CD14-positive monocyte (primary cell): ENCODE results near the gene CLEC11A. TPM values are rescaled to one million over a fixed set of nuclear protein-coding genes. Genes with fewer than 3 reads are reported as not detected.
A peak's percentile ranks its signal among the peaks of the same experiment; 100 is the strongest.
"Not testable (repeated sequence)": the region's sequence is repeated elsewhere in the genome, so short reads cannot be mapped to it uniquely, and the experiment has no call there.

Source experiments
- DNase-seq, 3 donors: peaks; one replicate each; pipeline ENCODE4 v3.0.0-alpha.2; 2011 to 2022
- H2AFZ ChIP-seq: 2 replicates; pipeline ENCODE4 v1.6.0; 2012; ENCODE audit warnings: mild to moderate bottlenecking, low read depth, low read length, inconsistent platforms; ENCODE audit not compliant: insufficient read depth, poor library complexity, severe bottlenecking
- H3K27ac ChIP-seq, 2 donors: 1 replicate in 1 of 2; 2 replicates in 1 of 2; pipeline ENCODE4 v1.5.1; 2012 to 2013; ENCODE audit warnings: low read length in 2 of 2, control low read depth in 1 of 2, inconsistent platforms in 1 of 2, low read depth in 1 of 2, mild to moderate bottlenecking in 1 of 2
- H3K27me3 ChIP-seq, 2 donors: one replicate each; pipeline versions ENCODE4 v1.6.0 to v1.6.1; 2011 to 2013; ENCODE audit warnings: low read length in 2 of 2; ENCODE audit not compliant: control insufficient read depth in 2 of 2, insufficient read depth in 2 of 2
- H3K36me3 ChIP-seq, 2 donors: replicated peaks in 1 of 2; 1 replicate in 1 of 2; 2 replicates in 1 of 2; pipeline versions ENCODE4 v1.5.1 to v1.6.1; 2012 to 2013; ENCODE audit warnings: low read length in 2 of 2, control low read depth in 1 of 2, inconsistent platforms in 1 of 2, mild to moderate bottlenecking in 1 of 2; ENCODE audit not compliant: insufficient read depth in 2 of 2, control insufficient read depth in 1 of 2
- H3K4me1 ChIP-seq, 2 donors: 1 replicate in 1 of 2; 2 replicates in 1 of 2; pipeline versions ENCODE4 v1.5.1 to v1.6.1; 2012 to 2013; ENCODE audit warnings: low read length in 2 of 2, control low read depth in 1 of 2, inconsistent platforms in 1 of 2, mild to moderate bottlenecking in 1 of 2, moderate library complexity in 1 of 2; ENCODE audit not compliant: insufficient read depth in 2 of 2, control insufficient read depth in 1 of 2
- H3K4me2 ChIP-seq: replicated peaks from 2 replicates; pipeline ENCODE3; 2012; ENCODE audit warnings: low read length, moderate library complexity, mild to moderate bottlenecking; ENCODE audit not compliant: poor library complexity, severe bottlenecking; ENCODE audit errors: extremely low read depth
- H3K4me3 ChIP-seq, 3 experiments: fragments of 200-600 bp in 1 of 3; sonication (generic) in 1 of 3; replicated peaks in 1 of 3; 1 replicate in 2 of 3; 2 replicates in 1 of 3; pipeline ENCODE4 v1.5.1; 2011 to 2013; ENCODE audit warnings: low read length in 3 of 3, mild to moderate bottlenecking in 3 of 3, control low read depth in 2 of 3, low read depth in 2 of 3, inconsistent platforms in 1 of 3, moderate library complexity in 1 of 3
- H3K79me2 ChIP-seq: 2 replicates; pipeline ENCODE4 v1.6.0; 2012; ENCODE audit warnings: mild to moderate bottlenecking, control low read depth, inconsistent platforms, low read length, moderate library complexity; ENCODE audit not compliant: insufficient read depth
- H3K9ac ChIP-seq: 2 replicates; pipeline ENCODE4 v1.6.0; 2017; ENCODE audit warnings: low read length, mild to moderate bottlenecking; ENCODE audit not compliant: insufficient read depth, poor library complexity, severe bottlenecking
- H3K9me3 ChIP-seq, 2 donors: replicated peaks in 1 of 2; 1 replicate in 1 of 2; 2 replicates in 1 of 2; pipeline versions ENCODE4 v1.5.1 to v1.6.1; 2012 to 2013; ENCODE audit warnings: low read length in 2 of 2, control low read depth in 1 of 2; ENCODE audit not compliant: control insufficient read depth in 1 of 2, insufficient read depth in 1 of 2
- H4K20me1 ChIP-seq: 2 replicates; pipeline ENCODE4 v1.6.0; 2012; ENCODE audit warnings: mild to moderate bottlenecking, low read length, control low read depth, moderate library complexity; ENCODE audit not compliant: insufficient read depth
- H3K27ac Mint-ChIP-seq, 7 donors: one replicate each; pipeline ENCODE4 v1.8.0; 2020; ENCODE audit warnings: mild to moderate bottlenecking in 7 of 7, mixed read lengths in 7 of 7, moderate library complexity in 6 of 7, inconsistent platforms in 2 of 7
- H3K27me3 Mint-ChIP-seq, 3 donors: one replicate each; pipeline ENCODE4 v1.8.0; 2021 to 2022; ENCODE audit warnings: low read depth in 3 of 3, mild to moderate bottlenecking in 3 of 3, mixed read lengths in 3 of 3, moderate library complexity in 3 of 3, inconsistent platforms in 1 of 3
- H3K36me3 Mint-ChIP-seq, 2 donors: one replicate each; pipeline ENCODE4 v1.8.0; 2020; ENCODE audit warnings: mixed read lengths in 2 of 2, inconsistent platforms in 1 of 2, mild to moderate bottlenecking in 1 of 2
- H3K4me1 Mint-ChIP-seq: one replicate; pipeline ENCODE4 v1.8.0; 2020; ENCODE audit warnings: mild to moderate bottlenecking, mixed read lengths
- H3K4me3 Mint-ChIP-seq, 2 donors: one replicate each; pipeline ENCODE4 v1.8.0; 2020; ENCODE audit warnings: mild to moderate bottlenecking in 2 of 2, mixed read lengths in 2 of 2, moderate library complexity in 1 of 2
- H3K9me3 Mint-ChIP-seq, 7 donors: one replicate each; pipeline ENCODE4 v1.8.0; 2020 to 2022; ENCODE audit warnings: mixed read lengths in 7 of 7, mild to moderate bottlenecking in 6 of 7, moderate library complexity in 6 of 7, inconsistent platforms in 2 of 7
- WGBS: methylation state at CpG from one replicate; pipeline ENCODE4 v1.1.5; 2013; ENCODE audit warnings: missing lambda C conversion rate; ENCODE audit not compliant: insufficient coverage; 5-methylcytosine and 5-hydroxymethylcytosine counted together
- intact Hi-C, 2 donors: fragments of 100-400 bp; cut with micrococcal nuclease; formaldehyde crosslinking; loops; one replicate each; pipeline versions ENCODE4 v1.15.0 to v1.15.1; 2023
- polyA plus RNA-seq, 3 donors: library from polyadenylated mRNA; depleted of rRNA in 1 of 3; unstranded in 2 of 3; stranded (reverse) in 1 of 3; fragments of 300-500 nt in 2 of 3; fragments of >200 nt in 1 of 3; fragmentation: Illumina TruSeq in 2 of 3; gene quantifications; 1 replicate in 2 of 3; 2 replicates in 1 of 3; pipeline ENCODE4 v1.2.3, GENCODE V29; 2012 to 2021
- TF ChIP-seq, protein P1 (sequence below): fragments of 200-600 bp; IDR thresholded peaks from one replicate; pipeline ENCODE4 v1.8.0; 2022; ENCODE audit warnings: antibody characterized with exemption, mild to moderate bottlenecking

CLEC11A gene
- polyA plus RNA-seq, 3 donors, result 8.2 to 49.1 (median 12.4) TPM

DNA sequence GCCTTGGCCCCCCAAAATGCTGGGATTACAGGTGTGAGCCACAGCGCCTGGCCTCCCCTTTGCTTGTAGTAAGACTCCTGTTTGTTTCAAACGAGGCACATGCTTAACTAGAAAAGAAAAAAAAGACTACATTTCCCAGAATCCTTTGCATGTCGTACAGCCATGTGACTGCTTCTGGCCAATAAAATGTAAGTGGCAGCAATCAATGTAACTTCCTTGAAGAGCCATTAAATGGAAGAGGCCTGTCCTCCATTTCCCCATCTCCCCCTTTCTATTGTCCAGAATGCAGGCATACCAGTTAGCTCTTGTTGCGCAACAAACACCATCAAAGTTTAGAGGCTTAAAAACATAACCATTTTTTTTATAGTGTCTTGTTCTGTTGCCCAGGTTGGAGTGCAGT is 36.7 kb downstream of the CLEC11A start:
- Histone ChIP-seq H3K4me1 (no peaks in the 10 kb centered on the region), H3K9ac (no peak overlapping the region), H3K4me2 (no peak overlapping the region), H2AFZ (no peak overlapping the region), H4K20me1 (no peaks in the 10 kb centered on the region), H3K27ac (no peak overlapping the region), H3K79me2 (no peaks in the 10 kb centered on the region), H3K9me3 (no peaks in the 10 kb centered on the region), H3K36me3 (no peaks in the 10 kb centered on the region), H3K27me3 (no peaks in the 10 kb centered on the region), H3K4me3 (no peak overlapping the region)
- peak in 2 of 3 donors; percentile 2 to 12 for DNase-seq
- no peak overlapping the region for H3K4me3 Mint-ChIP-seq
- no peak overlapping the region for H3K27ac Mint-ChIP-seq
- intact Hi-C loops, result no loop called here
- no peaks in the 10 kb centered on the region for H3K36me3 Mint-ChIP-seq
- WGBS, result 100% methylated on average over 1 of the region's 4 CpGs
- TF ChIP-seq, protein P1, sequence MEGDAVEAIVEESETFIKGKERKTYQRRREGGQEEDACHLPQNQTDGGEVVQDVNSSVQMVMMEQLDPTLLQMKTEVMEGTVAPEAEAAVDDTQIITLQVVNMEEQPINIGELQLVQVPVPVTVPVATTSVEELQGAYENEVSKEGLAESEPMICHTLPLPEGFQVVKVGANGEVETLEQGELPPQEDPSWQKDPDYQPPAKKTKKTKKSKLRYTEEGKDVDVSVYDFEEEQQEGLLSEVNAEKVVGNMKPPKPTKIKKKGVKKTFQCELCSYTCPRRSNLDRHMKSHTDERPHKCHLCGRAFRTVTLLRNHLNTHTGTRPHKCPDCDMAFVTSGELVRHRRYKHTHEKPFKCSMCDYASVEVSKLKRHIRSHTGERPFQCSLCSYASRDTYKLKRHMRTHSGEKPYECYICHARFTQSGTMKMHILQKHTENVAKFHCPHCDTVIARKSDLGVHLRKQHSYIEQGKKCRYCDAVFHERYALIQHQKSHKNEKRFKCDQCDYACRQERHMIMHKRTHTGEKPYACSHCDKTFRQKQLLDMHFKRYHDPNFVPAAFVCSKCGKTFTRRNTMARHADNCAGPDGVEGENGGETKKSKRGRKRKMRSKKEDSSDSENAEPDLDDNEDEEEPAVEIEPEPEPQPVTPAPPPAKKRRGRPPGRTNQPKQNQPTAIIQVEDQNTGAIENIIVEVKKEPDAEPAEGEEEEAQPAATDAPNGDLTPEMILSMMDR, result no peak
- H3K9me3 Mint-ChIP-seq, result peaks cover 0 to 18% (median 9%) of the 10 kb centered on the region in 7 donors
- no peaks in the 10 kb centered on the region for H3K4me1 Mint-ChIP-seq
- H3K27me3 Mint-ChIP-seq, result peaks cover 11 to 15% (median 11%) of the 10 kb centered on the region in 3 donors

DNA sequence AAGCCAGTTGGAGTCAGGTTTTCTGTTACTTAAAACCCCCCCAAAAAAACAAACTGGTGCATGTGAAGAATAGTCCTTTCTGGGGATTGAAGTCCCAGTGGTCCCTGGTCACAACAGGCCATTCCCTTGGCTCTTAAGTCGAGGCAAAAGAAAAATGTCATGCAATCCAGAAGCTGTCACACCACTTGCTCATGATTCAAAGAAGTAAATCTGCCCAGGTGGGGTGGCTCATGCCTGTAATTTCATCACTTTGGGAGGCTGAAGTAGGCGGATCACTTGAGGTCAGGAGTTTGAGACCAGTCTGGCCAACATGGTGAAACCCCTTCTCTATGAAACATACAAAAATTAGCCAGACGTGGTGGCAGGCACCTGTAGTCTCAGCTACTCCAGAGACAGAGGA is 38.3 kb downstream of the CLEC11A start:
- H3K4me3 ChIP-seq, H3K79me2 ChIP-seq, H3K9me3 ChIP-seq, H3K4me1 Mint-ChIP-seq, intact Hi-C loops, H3K36me3 ChIP-seq, H4K20me1 ChIP-seq, H3K27me3 ChIP-seq, H3K9ac ChIP-seq, H2AFZ ChIP-seq, H3K4me2 ChIP-seq, H3K36me3 Mint-ChIP-seq, H3K27ac ChIP-seq, H3K27ac Mint-ChIP-seq, DNase-seq, H3K4me1 ChIP-seq, H3K4me3 Mint-ChIP-seq: not testable (repeated sequence)
- Mint-ChIP-seq H3K9me3 (peaks cover 0 to 18% (median 8%) of the 10 kb centered on the region in 7 donors), H3K27me3 (peaks cover 5 to 10% (median 7%) of the 10 kb centered on the region in 3 donors)
- WGBS, result 81% methylated on average over 2 of the region's 3 CpGs

DNA sequence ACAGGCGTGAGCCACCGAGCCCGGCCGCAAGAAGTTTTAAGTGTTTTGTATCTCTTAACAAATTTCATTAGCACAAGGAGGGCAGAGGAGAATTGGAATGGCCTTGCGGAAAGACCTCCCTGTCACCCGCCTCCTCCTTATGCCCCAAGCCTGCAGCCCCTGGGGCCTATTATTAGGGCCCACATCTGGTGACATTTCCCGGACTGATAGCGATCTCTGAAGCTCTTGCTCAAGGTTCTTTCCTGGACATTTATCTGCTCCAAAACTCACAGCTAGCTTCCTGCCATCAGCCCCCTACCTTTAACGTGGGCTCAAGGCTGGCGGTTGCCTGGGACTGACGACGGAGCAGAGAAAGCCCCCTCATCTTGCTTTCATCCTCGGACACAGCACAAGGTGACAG is 40.4 kb downstream of the CLEC11A start:
- H3K4me1 ChIP-seq, H3K36me3 Mint-ChIP-seq, H4K20me1 ChIP-seq, H3K9me3 ChIP-seq, H3K27ac Mint-ChIP-seq, H3K79me2 ChIP-seq, H3K4me2 ChIP-seq, H2AFZ ChIP-seq, H3K4me1 Mint-ChIP-seq, H3K9ac ChIP-seq, H3K4me3 Mint-ChIP-seq, H3K36me3 ChIP-seq, H3K27ac ChIP-seq, H3K4me3 ChIP-seq, intact Hi-C loops, DNase-seq, H3K27me3 ChIP-seq: not testable (repeated sequence)
- H3K27me3 Mint-ChIP-seq, result peaks cover 1 to 11% (median 4%) of the 10 kb centered on the region in 3 donors
- H3K9me3 Mint-ChIP-seq, result peaks cover 0 to 18% (median 6%) of the 10 kb centered on the region in 7 donors
- 33% methylated on average over 1 of the region's 13 CpGs for WGBS
